Activated T-cell treated with anti-CD3 and anti-CD28 coated beads, Interleukin-2, amount 50 U/mL, for 4 hours (primary cell): ENCODE measurements around the gene GABARAP. TPM values are rescaled to one million over a fixed set of nuclear protein-coding genes. Genes with fewer than 3 reads are reported as not detected.

Experiments used
- ATAC-seq, 2 donors: fragments of 200-7000 bp; cut with Tn5 transposase; one replicate each; pipeline ENCODE4 v1.10.0; 2021
- DNase-seq: peaks from one replicate; pipeline ENCODE4 v3.0.0-alpha.2; 2020
- H3K27me3 Mint-ChIP-seq: one replicate; pipeline ENCODE4 v1.8.0; 2021; ENCODE audit warnings: low read depth, mixed read lengths
- H3K36me3 Mint-ChIP-seq: one replicate; pipeline ENCODE4 v1.8.0; 2022; ENCODE audit warnings: mixed read lengths; ENCODE audit not compliant: insufficient read depth
- H3K4me1 Mint-ChIP-seq: one replicate; pipeline ENCODE4 v1.8.0; 2021; ENCODE audit warnings: low read depth, mixed read lengths
- H3K4me3 Mint-ChIP-seq: one replicate; pipeline ENCODE4 v1.8.0; 2021; ENCODE audit warnings: mild to moderate bottlenecking, moderate library complexity, mixed read lengths
- H3K9me3 Mint-ChIP-seq: one replicate; pipeline ENCODE4 v1.8.0; 2021; ENCODE audit warnings: mixed read lengths
- total RNA-seq, 3 donors: library from RNA; stranded (reverse); gene quantifications; one replicate each; pipeline ENCODE4 v1.2.1, GENCODE V29; 2021

The GABARAP gene
- 100 to 1,000 TPM; 114 to 136 (median 133) TPM for total RNA-seq

DNA sequence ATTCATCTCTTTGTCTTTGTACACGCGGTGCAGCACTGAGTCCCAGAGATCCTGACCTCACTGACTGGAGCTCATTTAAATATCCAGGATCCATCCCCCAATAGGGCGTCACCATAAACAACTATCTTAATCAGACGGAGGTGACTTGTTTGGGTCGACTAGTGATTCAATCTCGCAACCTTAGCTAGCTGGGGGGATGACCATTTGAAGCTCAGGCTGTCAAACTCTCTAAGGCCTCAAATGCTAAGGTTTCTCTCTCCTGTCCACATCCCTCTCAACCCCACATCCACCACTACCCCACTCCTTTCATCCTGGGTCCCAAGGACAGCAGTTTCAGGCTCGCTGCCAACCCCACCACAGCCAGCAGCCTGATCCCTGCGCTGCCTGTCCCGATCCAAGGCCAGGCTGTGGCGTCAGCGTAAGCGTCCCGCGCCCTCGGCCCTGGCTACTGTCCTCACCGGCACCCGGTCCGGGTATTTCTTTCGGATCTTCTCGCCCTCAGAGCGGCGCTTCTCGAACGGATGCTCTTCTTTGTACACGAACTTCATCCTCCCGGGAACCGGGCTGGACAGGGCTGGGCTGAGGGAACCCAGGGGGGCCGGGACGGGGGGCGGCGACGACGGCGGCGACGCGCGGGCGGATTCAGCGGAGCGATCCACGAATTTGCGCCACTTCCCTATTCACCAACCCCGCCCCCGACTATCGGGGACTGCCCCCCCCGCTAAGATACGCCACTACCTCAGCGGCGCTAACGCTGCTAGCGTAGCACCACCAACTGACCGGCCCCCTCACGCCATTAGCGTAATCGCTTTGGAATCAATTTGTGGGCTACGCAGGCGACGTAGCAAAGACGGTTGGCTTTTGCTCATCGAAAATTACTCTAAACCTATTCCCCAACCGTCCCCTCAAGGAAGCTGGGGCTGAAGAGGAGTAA is at the start of gene GABARAP:
GABARAP (minus strand) TSS at position 667 of the 934 bp plus-strand sequence; CDS start at position 548, 119 bp downstream.
- H3K9me3 Mint-ChIP-seq, result no peaks in the 10 kb centered on the region
- ATAC-seq, result peak; percentile 31 to 37
- peak; percentile 93 for DNase-seq
- H3K4me3 Mint-ChIP-seq, result peak within 1 kb of the TSS; percentile 98
- H3K36me3 Mint-ChIP-seq, result peaks cover 24% of the 10 kb centered on the region
- H3K27me3 Mint-ChIP-seq, result no peaks in the 10 kb centered on the region
- peaks cover 40% of the 10 kb centered on the region for H3K4me1 Mint-ChIP-seq

DNA sequence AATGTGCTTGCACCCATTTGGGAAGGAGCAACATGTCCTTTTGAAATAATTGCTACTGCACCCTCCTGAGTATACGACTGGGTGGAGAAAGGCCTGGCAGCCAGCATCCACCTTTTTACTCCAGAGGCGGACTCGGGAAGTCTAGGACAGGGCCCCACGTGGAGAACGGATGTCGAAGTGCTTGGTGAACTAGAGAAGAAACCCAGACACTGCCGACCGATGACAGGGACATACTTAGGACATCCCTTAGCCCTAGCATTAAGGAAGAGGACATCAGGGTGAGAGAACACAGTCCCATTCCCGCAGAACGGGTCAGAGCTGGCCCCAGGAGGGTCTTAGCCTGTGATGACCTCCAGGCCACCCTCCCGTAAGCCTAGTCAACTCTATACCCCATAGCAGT is 48.4 kb upstream of the GABARAP start:
- H3K27me3 Mint-ChIP-seq, result peaks cover 33% of the 10 kb centered on the region
- DNase-seq, result no peak
- no peaks in the 10 kb centered on the region for H3K9me3 Mint-ChIP-seq
- ATAC-seq, result no peak
- H3K4me1 Mint-ChIP-seq, result peaks cover 12% of the 10 kb centered on the region
- no peaks in the 10 kb centered on the region for H3K36me3 Mint-ChIP-seq
- no peak overlapping the region for H3K4me3 Mint-ChIP-seq

DNA sequence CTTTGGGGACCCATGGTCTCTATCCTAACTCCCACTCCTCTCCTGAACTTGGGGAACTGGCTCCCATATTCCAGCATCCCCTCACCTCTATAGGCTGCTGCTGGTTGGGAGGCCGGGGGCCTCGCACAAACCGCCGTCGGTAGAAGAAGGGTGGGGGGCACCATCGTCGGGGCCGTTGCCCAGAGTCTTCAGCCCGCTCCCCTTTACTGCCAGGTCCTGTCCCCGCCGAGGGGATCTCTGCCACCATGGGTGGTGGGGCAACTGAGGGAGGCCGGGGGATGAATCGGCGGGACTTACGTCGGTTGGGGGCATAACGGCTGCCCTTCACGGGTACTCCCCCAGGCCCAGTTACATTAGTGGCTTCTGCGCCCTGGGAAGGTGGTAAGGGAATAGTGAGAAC is 47.9 kb upstream of the GABARAP start:
- DNase-seq (no peak), ATAC-seq (no peak)
- H3K4me3 Mint-ChIP-seq, result no peak overlapping the region
- peaks cover 32% of the 10 kb centered on the region for H3K27me3 Mint-ChIP-seq
- peaks cover 9% of the 10 kb centered on the region for H3K4me1 Mint-ChIP-seq
- H3K36me3 Mint-ChIP-seq, result no peaks in the 10 kb centered on the region
- H3K9me3 Mint-ChIP-seq, result no peaks in the 10 kb centered on the region

DNA sequence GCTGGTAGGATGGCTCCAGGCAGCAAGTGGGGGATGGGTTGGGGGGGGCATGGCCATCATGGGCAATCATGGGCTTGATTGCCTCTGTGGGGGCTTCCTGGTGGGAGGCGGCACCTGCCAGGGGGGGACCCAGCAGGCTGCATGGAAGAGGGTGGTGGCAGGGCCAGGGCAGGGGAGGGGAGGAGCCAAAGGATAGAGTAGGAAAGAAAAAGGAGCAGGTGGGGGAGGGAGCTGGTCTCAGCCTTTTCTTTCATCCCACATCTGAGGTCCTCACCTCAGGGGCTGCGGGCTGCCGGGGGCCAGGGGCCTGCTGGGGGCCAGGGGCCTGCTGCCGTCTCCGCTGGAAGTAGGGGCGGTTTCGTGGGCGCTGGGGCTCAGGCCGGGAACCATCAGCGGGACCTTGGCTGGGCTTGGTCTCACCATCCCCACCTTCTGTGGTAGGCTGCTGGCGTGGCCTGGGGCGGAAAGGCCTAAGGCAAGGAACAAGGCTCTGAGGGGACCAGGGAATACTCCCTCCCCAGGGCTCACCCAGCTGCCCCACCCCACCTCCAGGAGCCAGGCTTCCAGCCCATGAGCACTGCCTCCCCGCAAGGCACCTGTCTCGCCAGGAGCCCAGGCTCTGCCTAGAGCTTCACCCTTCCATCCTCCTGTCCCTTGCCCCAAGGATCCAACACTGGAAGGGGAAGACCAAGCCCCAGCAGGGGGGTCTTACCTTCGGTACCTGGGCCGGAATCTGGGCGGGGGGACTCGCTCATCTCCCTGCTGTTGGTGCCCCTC is 47.2 kb upstream of the GABARAP start:
- Mint-ChIP-seq H3K27me3 (peaks cover 34% of the 10 kb centered on the region), H3K9me3 (no peaks in the 10 kb centered on the region), H3K4me3 (no peak overlapping the region), H3K4me1 (peaks cover 5% of the 10 kb centered on the region), H3K36me3 (no peaks in the 10 kb centered on the region)
- DNase-seq (no peak), ATAC-seq (no peak)

DNA sequence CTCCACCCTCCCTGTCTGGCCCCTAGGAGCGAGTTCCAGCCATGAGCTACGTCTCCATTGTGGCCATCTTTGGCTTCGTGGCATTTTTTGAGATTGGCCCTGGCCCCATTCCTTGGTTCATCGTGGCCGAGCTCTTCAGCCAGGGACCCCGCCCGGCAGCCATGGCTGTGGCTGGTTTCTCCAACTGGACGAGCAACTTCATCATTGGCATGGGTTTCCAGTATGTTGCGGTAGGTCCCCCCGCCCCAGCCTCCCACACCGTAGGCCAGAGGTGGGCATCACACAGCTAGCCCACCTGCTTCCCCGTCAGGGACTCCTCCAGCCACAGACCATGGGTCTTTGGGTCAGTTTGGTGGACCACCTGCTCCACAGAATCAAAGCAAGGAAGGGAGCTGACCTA is 43.4 kb upstream of the GABARAP start:
- ATAC-seq (no peak), DNase-seq (no peak)
- Mint-ChIP-seq H3K36me3 (no peaks in the 10 kb centered on the region), H3K4me3 (no peak overlapping the region), H3K4me1 (peaks cover 14% of the 10 kb centered on the region), H3K27me3 (peaks cover 38% of the 10 kb centered on the region), H3K9me3 (no peaks in the 10 kb centered on the region)

DNA sequence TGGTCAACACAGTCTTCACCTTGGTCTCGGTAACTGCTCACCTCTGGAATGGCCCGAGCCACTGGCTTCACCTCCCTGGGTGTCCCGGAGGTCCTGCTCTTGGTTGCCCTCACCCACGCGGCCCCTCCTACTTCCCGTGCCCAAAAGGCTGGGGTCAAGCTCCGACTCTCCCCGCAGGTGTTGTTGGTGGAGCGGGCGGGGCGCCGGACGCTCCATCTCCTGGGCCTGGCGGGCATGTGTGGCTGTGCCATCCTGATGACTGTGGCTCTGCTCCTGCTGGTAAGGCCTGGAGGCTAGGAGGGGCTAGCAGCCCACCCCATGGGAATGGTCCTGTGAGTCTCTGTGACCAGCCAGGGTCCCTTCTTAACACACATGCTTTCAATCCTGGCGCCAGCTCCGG is 42.7 kb upstream of the GABARAP start:
- ATAC-seq (no peak), DNase-seq (no peak)
- H3K27me3 Mint-ChIP-seq, result peaks cover 36% of the 10 kb centered on the region

DNA sequence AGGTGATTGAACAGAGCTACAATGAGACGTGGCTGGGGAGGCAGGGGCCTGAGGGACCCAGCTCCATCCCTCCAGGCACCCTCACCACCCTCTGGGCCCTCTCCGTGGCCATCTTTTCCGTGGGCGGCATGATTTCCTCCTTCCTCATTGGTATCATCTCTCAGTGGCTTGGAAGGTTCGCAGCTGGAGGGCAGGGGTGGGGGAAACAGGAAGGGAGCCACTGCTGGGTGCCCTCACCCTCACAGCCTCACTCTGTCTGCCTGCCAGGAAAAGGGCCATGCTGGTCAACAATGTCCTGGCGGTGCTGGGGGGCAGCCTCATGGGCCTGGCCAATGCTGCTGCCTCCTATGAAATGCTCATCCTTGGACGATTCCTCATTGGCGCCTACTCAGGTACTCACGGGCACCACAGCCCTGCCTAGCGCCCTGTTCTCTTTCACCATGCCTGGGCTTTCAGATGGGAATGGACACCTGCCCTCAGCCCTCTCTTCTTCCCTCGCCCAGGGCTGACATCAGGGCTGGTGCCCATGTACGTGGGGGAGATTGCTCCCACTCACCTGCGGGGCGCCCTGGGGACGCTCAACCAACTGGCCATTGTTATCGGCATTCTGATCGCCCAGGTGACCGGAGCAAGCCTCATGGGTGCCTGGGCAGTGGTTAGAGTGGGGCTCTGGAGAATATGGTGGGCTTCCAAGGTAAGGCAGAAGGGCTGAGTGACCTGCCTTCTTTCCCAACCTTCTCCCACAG is 41.4 kb upstream of the GABARAP start:
- Mint-ChIP-seq H3K27me3 (peaks cover 36% of the 10 kb centered on the region), H3K9me3 (no peaks in the 10 kb centered on the region), H3K4me3 (no peak overlapping the region), H3K4me1 (peaks cover 15% of the 10 kb centered on the region), H3K36me3 (no peaks in the 10 kb centered on the region)
- DNase-seq (no peak), ATAC-seq (no peak)

More for the DNA sequence above, 42.7 kb upstream of the GABARAP start:
- Mint-ChIP-seq H3K36me3 (no peaks in the 10 kb centered on the region), H3K9me3 (no peaks in the 10 kb centered on the region), H3K4me3 (no peak overlapping the region), H3K4me1 (peaks cover 15% of the 10 kb centered on the region)

DNA sequence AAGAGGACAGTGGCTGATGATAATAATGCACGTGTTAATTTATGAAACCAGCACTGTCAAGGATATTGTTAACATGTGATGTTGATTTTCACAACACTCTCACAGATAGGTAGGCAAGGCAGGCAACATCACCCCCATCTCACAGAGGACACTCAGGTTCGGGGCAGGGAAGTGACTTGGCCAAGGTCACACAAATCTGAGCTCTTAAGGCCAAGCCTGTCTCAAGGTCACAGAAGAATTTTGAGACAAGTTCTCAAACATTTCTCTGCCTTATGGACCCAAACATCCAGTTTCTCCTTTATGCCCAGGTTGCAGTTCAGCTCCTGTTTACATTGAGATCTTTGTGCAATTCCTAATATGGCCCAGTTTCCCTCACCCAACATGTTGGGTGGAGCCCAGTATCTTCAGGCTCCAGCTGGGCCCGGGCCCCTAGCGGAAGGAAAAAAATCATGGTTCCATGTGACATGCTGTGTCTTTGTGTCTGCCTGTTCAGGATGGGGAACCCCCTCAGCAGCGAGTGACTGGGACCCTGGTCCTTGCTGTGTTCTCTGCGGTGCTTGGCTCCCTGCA is 40.6 kb upstream of the GABARAP start:
- Mint-ChIP-seq H3K4me3 (no peak overlapping the region), H3K27me3 (peaks cover 34% of the 10 kb centered on the region), H3K9me3 (no peaks in the 10 kb centered on the region), H3K36me3 (no peaks in the 10 kb centered on the region), H3K4me1 (peaks cover 15% of the 10 kb centered on the region)
- ATAC-seq (no peak), DNase-seq (no peak)

DNA sequence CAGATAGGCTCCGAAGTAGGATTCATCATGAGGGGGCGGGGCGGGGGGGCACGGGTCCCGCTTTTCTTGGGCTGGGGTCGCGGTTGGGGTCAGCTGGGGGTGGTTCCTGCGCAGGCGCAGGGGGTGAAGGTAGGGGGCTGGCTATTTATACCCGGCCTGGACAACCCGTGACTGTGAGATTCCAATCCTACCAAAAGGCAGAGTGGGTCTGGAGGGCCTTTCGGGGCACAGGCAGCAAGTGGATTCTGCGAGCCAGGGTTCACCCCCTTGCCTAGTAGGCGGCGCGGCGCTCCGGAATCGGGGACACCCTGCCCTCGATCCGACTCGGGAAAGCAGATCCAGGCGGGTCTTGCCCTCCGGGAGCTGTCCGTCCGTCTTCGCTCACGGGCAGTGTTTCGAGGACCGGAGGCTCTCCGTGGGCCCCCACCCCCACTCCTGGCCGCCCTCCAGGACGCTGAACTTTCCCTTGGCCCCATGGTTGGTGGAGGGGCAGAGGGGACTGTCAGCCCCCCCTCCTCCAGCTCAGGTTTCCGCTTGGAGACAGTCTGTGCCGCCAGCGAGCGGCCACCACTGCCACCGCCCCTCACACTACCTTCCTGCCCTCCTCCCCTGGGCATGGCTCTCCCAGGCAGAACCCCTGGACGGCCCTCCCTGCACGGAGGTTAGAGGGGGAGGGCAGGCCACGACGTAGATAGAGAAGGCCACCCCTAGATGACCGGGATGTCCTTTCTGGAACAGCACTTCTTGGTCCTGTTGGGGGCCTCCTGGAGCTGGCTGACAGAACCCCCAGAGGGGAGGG is 39.9 kb upstream of the GABARAP start:
- Mint-ChIP-seq H3K36me3 (no peaks in the 10 kb centered on the region), H3K4me3 (peak overlapping the region; percentile 78), H3K9me3 (no peaks in the 10 kb centered on the region), H3K27me3 (peaks cover 34% of the 10 kb centered on the region), H3K4me1 (peaks cover 15% of the 10 kb centered on the region)
- ATAC-seq (no peak), DNase-seq (no peak)

DNA sequence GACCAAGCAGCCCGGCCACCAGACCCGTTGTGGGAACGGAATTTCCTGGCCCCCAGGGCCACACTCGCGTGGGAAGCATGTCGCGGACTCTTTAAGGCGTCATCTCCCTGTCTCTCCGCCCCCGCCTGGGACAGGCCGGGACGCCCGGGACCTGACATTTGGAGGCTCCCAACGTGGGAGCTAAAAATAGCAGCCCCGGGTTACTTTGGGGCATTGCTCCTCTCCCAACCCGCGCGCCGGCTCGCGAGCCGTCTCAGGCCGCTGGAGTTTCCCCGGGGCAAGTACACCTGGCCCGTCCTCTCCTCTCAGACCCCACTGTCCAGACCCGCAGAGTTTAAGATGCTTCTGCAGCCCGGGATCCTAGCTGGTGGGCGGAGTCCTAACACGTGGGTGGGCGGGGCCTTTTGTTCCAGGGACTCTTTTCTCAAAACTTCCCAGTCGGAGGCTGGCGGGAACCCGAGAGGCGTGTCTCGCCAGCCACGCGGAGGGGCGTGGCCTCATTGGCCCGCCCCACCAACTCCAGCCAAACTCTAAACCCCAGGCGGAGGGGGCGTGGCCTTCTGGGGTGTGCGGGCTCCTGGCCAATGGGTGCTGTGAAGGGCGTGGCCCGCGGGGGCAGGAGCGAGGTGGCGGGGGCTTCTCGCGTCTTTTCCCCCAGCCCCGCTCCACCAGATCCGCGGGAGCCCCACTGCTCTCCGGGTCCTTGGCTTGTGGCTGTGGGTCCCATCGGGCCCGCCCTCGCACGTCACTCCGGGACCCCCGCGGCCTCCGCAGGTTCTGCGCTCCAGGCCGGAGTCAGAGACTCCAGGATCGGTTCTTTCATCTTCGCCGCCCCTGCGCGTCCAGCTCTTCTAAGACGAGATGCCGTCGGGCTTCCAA is 39.1 kb upstream of the GABARAP start, which contains the start of gene SLC2A4:
SLC2A4 (plus strand) TSS at position 645 of the 879 bp plus-strand sequence; CDS start at position 862, 217 bp downstream.
- Mint-ChIP-seq H3K36me3 (no peaks in the 10 kb centered on the region), H3K4me3 (peak within 1 kb of the TSS; percentile 78), H3K4me1 (peaks cover 15% of the 10 kb centered on the region), H3K27me3 (peaks cover 30% of the 10 kb centered on the region), H3K9me3 (no peaks in the 10 kb centered on the region)
- peak; percentile 80 to 87 for ATAC-seq
- DNase-seq, result peak; percentile 85

DNA sequence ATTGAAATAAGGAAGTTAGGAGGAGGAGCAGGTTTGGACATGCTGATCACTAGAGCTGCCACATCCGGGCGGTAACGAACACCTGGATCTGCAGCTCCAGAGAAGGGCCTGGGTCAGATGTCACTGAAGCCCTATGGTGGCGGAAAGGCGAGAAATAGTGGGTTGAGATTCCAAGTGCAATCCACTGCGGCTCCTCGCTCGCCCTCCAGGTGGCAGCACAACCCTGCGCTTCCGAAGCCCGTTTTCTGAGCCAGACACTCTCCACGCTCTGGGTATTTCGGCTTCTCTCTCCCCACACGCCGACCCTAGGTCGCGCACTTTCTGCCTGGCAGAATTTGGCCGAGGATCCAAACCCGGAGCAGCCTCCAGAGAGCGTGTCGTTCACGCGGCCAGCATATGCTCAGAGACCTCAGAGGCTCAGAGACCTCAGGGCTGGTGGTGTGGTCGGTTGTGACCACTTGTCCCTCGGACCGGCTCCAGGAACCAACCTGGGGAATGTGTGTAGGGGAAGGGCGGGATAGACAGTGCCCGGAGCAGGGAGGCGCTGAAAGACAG is 38.3 kb upstream of the GABARAP start:
- ATAC-seq (peak; percentile 78 to 79), DNase-seq (peak; percentile 85)
- Mint-ChIP-seq H3K4me1 (peaks cover 15% of the 10 kb centered on the region), H3K4me3 (peak overlapping the region; percentile 78), H3K27me3 (peaks cover 28% of the 10 kb centered on the region), H3K36me3 (no peaks in the 10 kb centered on the region), H3K9me3 (no peaks in the 10 kb centered on the region)

DNA sequence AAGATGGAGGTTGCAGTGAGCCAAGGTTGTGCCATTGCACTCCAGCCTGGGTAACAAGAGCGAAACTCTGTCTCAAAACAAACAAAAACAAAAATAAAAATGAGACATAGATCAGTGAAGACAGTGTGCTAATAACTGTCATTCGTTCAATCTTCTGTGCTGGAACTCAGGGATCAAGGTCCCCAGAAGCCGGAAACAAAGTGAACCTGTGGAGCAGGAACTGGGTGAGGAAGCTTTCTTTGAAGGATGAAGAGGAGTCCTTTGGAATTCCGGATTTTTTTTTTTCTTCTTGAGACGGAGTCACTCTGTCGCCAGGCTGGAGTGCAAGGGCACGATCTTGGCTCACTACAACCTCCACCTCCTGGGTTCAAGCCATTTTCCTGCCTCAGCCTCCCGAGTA is 37.2 kb upstream of the GABARAP start:
- Mint-ChIP-seq H3K4me3 (no peak overlapping the region), H3K36me3 (no peaks in the 10 kb centered on the region), H3K4me1 (peaks cover 15% of the 10 kb centered on the region), H3K9me3 (no peaks in the 10 kb centered on the region), H3K27me3 (peaks cover 20% of the 10 kb centered on the region)
- no peak for DNase-seq
- ATAC-seq, result no peak
